ENCODE data around the gene RPL28.

RPL28 gene

GRCh38 chr19:55373993-55374757, 11.6 kb upstream of the RPL28 start:
- H3K4ac ChIP-seq (ENCODE audit: low read depth, low read length): peak overlapping the region; percentile 52
- no peak overlapping the region for H2AFZ ChIP-seq (ENCODE audit: insufficient read depth, low read length, poor library complexity)
- no peak overlapping the region for H3K9ac ChIP-seq (ENCODE audit: low read length)
- H4K91ac ChIP-seq (ENCODE audit: low read depth, low read length): peak overlapping the region; percentile 76
- H4K8ac ChIP-seq (ENCODE audit: low read depth, low read length): peak overlapping the region; percentile 47
- peak overlapping the region; percentile 68 for H2BK5ac ChIP-seq (ENCODE audit: low read depth, low read length, poor library complexity)
- H2BK12ac ChIP-seq (ENCODE audit: low read length): peak overlapping the region; percentile 83
- H3K4me2 ChIP-seq (ENCODE audit: low read length): peak overlapping the region; percentile 58
- H3K79me1 ChIP-seq (ENCODE audit: low read length): peaks cover 37% of the 10 kb centered on the region
- H3K27me3 ChIP-seq (ENCODE audit: insufficient read depth, low read length): no peaks in the 10 kb centered on the region
- H3K79me2 ChIP-seq (ENCODE audit: control insufficient read depth, insufficient read depth, low read length, poor library complexity): peaks cover 12% of the 10 kb centered on the region
- H2AK5ac ChIP-seq (ENCODE audit: low read length): peak overlapping the region; percentile 36
- H3K36me3 ChIP-seq (ENCODE audit: control insufficient read depth in 1 of 2, insufficient read depth in 2 of 2, low read length in 2 of 2): no peaks in the 10 kb centered on the region
- H3K23ac ChIP-seq (ENCODE audit: low read length): no peak overlapping the region
- peak overlapping the region; percentile 65 for H3K14ac ChIP-seq (ENCODE audit: low read length)
- H3K27ac ChIP-seq (ENCODE audit: low read depth, low read length): peak overlapping the region; percentile 78
- WGBS (ENCODE audit: extremely low coverage, insufficient coverage, insufficient read length): no CpG with 5 or more reads among the region's 31 CpGs
- H3K4me3 ChIP-seq (ENCODE audit: low read depth, low read length): no peak overlapping the region
- peak overlapping the region; percentile 14 for H4K12ac ChIP-seq (ENCODE audit: low read depth, low read length)
- no peak for DNase-seq
- peak overlapping the region; percentile 74 for H2BK120ac ChIP-seq (ENCODE audit: insufficient read depth, low read length, poor library complexity)
- no peaks in the 10 kb centered on the region for H3K9me3 ChIP-seq (ENCODE audit: insufficient read depth, low read depth, low read length)
- peak overlapping the region; percentile 21 for H3K18ac ChIP-seq (ENCODE audit: low read length)
- H3K4me1 ChIP-seq (ENCODE audit: control insufficient read depth in 1 of 2, insufficient read depth in 2 of 2, low read length in 2 of 2): peaks cover 42 to 46% of the 10 kb centered on the region in 2 experiments

DNA sequence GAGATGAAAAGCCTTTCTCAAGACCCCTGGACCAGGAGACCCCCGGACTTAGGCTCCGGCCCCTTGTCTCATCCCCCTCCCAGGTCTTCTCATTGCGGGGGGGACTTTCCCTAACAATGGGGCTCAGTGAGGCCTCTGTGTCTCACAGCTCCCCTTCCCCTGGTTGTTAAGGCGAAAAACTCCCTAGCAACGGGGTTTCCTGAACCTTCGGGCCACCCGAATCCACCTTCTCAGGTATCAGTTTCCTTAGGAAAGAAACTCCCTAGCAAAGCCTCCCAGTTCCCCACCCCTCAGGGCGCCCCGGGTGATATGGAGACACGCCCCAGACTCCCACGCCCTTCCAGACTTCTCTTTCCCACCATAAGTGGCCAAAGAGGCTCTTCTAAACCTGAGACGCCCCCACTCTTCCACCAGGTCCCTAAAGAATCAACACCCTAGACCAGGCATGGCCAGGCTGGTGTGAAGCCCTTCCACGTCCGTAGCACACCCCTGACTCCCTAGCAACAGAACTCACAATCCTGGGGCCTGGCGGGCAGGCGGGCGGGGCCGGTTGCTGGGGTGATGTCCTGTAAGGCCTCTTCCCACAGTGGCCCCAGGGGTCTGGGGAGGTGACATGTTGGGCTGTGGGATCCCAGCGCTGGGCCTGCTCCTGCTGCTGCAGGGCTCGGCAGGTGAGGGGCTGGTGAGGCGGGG, 9.3 kb upstream of the RPL28 start, which contains the start of gene TMEM190:
Gene TMEM190 (plus strand): TSS at position 586 of the 693 bp plus-strand sequence. CDS start 28 bp downstream, at position 614.
- Histone ChIP-seq H3K4ac (ENCODE audit: low read depth, low read length) (no peak within 1 kb of the TSS), H4K91ac (ENCODE audit: low read depth, low read length) (no peak within 1 kb of the TSS), H2BK5ac (ENCODE audit: low read depth, low read length, poor library complexity) (no peak within 1 kb of the TSS), H3K9me3 (ENCODE audit: insufficient read depth, low read depth, low read length) (no peaks in the 10 kb centered on the region), H2AK5ac (ENCODE audit: low read length) (no peak within 1 kb of the TSS), H3K36me3 (ENCODE audit: control insufficient read depth in 1 of 2, insufficient read depth in 2 of 2, low read length in 2 of 2) (no peaks in the 10 kb centered on the region), H3K27ac (ENCODE audit: low read depth, low read length) (no peak within 1 kb of the TSS), H2BK120ac (ENCODE audit: insufficient read depth, low read length, poor library complexity) (peak within 1 kb of the TSS; percentile 21), H3K14ac (ENCODE audit: low read length) (no peak within 1 kb of the TSS), H3K79me1 (ENCODE audit: low read length) (peaks cover 21% of the 10 kb centered on the region), H3K27me3 (ENCODE audit: insufficient read depth, low read length) (no peaks in the 10 kb centered on the region), H3K4me1 (ENCODE audit: control insufficient read depth in 1 of 2, insufficient read depth in 2 of 2, low read length in 2 of 2) (peaks cover 35 to 39% of the 10 kb centered on the region in 2 experiments), H2AFZ (ENCODE audit: insufficient read depth, low read length, poor library complexity) (no peak within 1 kb of the TSS), H3K4me3 (ENCODE audit: low read depth, low read length) (no peak within 1 kb of the TSS), H4K8ac (ENCODE audit: low read depth, low read length) (no peak within 1 kb of the TSS), H3K9ac (ENCODE audit: low read length) (no peak within 1 kb of the TSS), H3K79me2 (ENCODE audit: control insufficient read depth, insufficient read depth, low read length, poor library complexity) (peaks cover 1% of the 10 kb centered on the region), H3K4me2 (ENCODE audit: low read length) (no peak within 1 kb of the TSS), H3K18ac (ENCODE audit: low read length) (no peak within 1 kb of the TSS), H3K23ac (ENCODE audit: low read length) (no peak within 1 kb of the TSS), H2BK12ac (ENCODE audit: low read length) (no peak within 1 kb of the TSS), H4K12ac (ENCODE audit: low read depth, low read length) (no peak within 1 kb of the TSS)
- WGBS (ENCODE audit: extremely low coverage, insufficient coverage, insufficient read length): no CpG with 5 or more reads among the region's 21 CpGs
- DNase-seq: no peak

DNA sequence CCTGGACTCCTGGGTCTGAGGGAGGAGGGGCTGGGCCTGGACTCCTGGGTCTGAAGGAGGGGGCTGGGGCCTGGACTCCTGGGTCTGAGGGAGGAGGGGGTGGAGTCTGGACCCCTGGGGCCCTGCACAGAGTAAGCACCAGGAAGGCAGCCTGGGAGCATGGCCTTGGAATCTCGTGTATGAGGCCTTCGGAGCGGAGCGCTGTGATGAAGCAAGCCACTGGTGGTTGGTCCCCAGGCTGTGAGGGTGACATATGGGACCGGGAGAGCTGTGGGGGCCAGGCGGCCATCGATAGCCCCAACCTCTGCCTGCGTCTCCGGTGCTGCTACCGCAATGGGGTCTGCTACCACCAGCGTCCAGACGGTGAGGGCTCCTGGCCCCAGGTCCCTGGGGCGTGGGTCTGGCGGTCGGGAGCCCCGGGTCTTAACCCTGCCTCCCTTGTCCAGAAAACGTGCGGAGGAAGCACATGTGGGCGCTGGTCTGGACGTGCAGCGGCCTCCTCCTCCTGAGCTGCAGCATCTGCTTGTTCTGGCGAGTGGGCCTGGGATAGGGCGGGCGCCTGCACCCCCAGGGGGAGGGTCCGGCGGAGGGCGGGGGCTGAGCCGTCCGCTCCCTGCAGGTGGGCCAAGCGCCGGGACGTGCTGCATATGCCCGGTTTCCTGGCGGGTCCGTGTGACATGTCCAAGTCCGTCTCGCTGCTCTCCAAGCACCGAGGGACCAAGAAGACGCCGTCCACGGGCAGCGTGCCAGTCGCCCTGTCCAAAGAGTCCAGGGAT, 8.2 kb upstream of the RPL28 start:
- Histone ChIP-seq H4K12ac (ENCODE audit: low read depth, low read length) (no peak overlapping the region), H3K27ac (ENCODE audit: low read depth, low read length) (no peak overlapping the region), H2BK5ac (ENCODE audit: low read depth, low read length, poor library complexity) (no peak overlapping the region), H4K8ac (ENCODE audit: low read depth, low read length) (no peak overlapping the region), H3K18ac (ENCODE audit: low read length) (no peak overlapping the region), H3K14ac (ENCODE audit: low read length) (no peak overlapping the region), H3K79me1 (ENCODE audit: low read length) (peaks cover 15% of the 10 kb centered on the region), H3K36me3 (ENCODE audit: control insufficient read depth in 1 of 2, insufficient read depth in 2 of 2, low read length in 2 of 2) (no peaks in the 10 kb centered on the region), H3K23ac (ENCODE audit: low read length) (no peak overlapping the region), H2AFZ (ENCODE audit: insufficient read depth, low read length, poor library complexity) (no peak overlapping the region), H3K79me2 (ENCODE audit: control insufficient read depth, insufficient read depth, low read length, poor library complexity) (peaks cover 1% of the 10 kb centered on the region), H3K9ac (ENCODE audit: low read length) (no peak overlapping the region), H2BK12ac (ENCODE audit: low read length) (no peak overlapping the region), H3K4me3 (ENCODE audit: low read depth, low read length) (no peak overlapping the region), H2BK120ac (ENCODE audit: insufficient read depth, low read length, poor library complexity) (no peak overlapping the region), H2AK5ac (ENCODE audit: low read length) (no peak overlapping the region), H3K4me2 (ENCODE audit: low read length) (no peak overlapping the region), H3K4me1 (ENCODE audit: control insufficient read depth in 1 of 2, insufficient read depth in 2 of 2, low read length in 2 of 2) (peaks cover 29 to 32% of the 10 kb centered on the region in 2 experiments), H3K9me3 (ENCODE audit: insufficient read depth, low read depth, low read length) (no peaks in the 10 kb centered on the region), H3K4ac (ENCODE audit: low read depth, low read length) (no peak overlapping the region), H4K91ac (ENCODE audit: low read depth, low read length) (no peak overlapping the region), H3K27me3 (ENCODE audit: insufficient read depth, low read length) (no peaks in the 10 kb centered on the region)
- no peak for DNase-seq
- no CpG with 5 or more reads among the region's 43 CpGs for WGBS (ENCODE audit: extremely low coverage, insufficient coverage, insufficient read length)

GRCh38 chr19:55379174-55379573, 6.6 kb upstream of the RPL28 start:
- Histone ChIP-seq H3K79me1 (ENCODE audit: low read length) (peaks cover 6% of the 10 kb centered on the region), H3K4me3 (ENCODE audit: low read depth, low read length) (no peak overlapping the region), H2BK12ac (ENCODE audit: low read length) (no peak overlapping the region), H3K9ac (ENCODE audit: low read length) (no peak overlapping the region), H3K4me1 (ENCODE audit: control insufficient read depth in 1 of 2, insufficient read depth in 2 of 2, low read length in 2 of 2) (peaks cover 19 to 22% of the 10 kb centered on the region in 2 experiments), H3K27ac (ENCODE audit: low read depth, low read length) (no peak overlapping the region), H2BK5ac (ENCODE audit: low read depth, low read length, poor library complexity) (no peak overlapping the region), H3K27me3 (ENCODE audit: insufficient read depth, low read length) (no peaks in the 10 kb centered on the region), H3K9me3 (ENCODE audit: insufficient read depth, low read depth, low read length) (no peaks in the 10 kb centered on the region), H3K4me2 (ENCODE audit: low read length) (no peak overlapping the region), H3K18ac (ENCODE audit: low read length) (no peak overlapping the region), H3K4ac (ENCODE audit: low read depth, low read length) (no peak overlapping the region), H4K91ac (ENCODE audit: low read depth, low read length) (no peak overlapping the region), H2AFZ (ENCODE audit: insufficient read depth, low read length, poor library complexity) (no peak overlapping the region), H3K79me2 (ENCODE audit: control insufficient read depth, insufficient read depth, low read length, poor library complexity) (peaks cover 4% of the 10 kb centered on the region), H4K12ac (ENCODE audit: low read depth, low read length) (no peak overlapping the region), H2BK120ac (ENCODE audit: insufficient read depth, low read length, poor library complexity) (no peak overlapping the region), H2AK5ac (ENCODE audit: low read length) (no peak overlapping the region), H3K36me3 (ENCODE audit: control insufficient read depth in 1 of 2, insufficient read depth in 2 of 2, low read length in 2 of 2) (no peaks in the 10 kb centered on the region), H3K14ac (ENCODE audit: low read length) (no peak overlapping the region), H3K23ac (ENCODE audit: low read length) (no peak overlapping the region), H4K8ac (ENCODE audit: low read depth, low read length) (no peak overlapping the region)
- WGBS (ENCODE audit: extremely low coverage, insufficient coverage, insufficient read length): no CpG with 5 or more reads among the region's 11 CpGs
- no peak for DNase-seq
